ENCODE measurements around the gene CNDP2. TPM values are rescaled to one million over a fixed set of nuclear protein-coding genes. Genes with fewer than 3 reads are reported as not detected.

CNDP2 gene
- total RNA-seq, 1 experiment from 2014 or later = 57.6 TPM

DNA sequence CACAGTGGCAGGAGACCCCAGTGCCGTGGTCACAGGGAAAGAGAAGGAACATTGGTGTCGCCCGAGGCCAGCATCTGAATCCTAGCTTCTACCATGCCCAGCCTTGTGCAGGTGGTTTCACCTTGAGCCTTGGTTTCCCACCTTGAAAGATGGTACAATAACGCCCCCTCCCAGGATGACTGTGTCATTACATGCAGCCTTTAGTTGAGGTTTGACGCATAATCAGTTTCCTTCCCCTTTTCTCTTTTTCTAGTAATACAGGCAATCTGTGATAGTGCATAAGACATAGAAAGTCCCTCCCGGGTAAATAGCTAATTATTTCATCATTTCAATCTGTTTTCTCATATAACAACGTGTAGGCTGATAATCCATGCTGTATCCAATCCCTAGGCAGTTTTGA, 71.7 kb downstream of the CNDP2 start:
- Histone ChIP-seq H3K36me3 (ENCODE audit: low read depth, low read length) (no peaks in the 10 kb centered on the region), H3K27me3 (ENCODE audit: low read length) (peaks cover 51% of the 10 kb centered on the region), H3K4me1 (ENCODE audit: insufficient read depth, low read length) (no peaks in the 10 kb centered on the region), H3K9me2 (replicated peaks; ENCODE audit: low read length) (no peaks in the 10 kb centered on the region), H3K4me3 (ENCODE audit: low read length) (no peak overlapping the region), H3K9ac (ENCODE audit: low read length) (no peak overlapping the region), H3K4me2 (ENCODE audit: low read length) (no peak overlapping the region), H3K9me3 (ENCODE audit: low read length) (0 out of 2 replicates have a peak, but pooled peaks cover 3% of the 10 kb centered on the region), H2AFZ (ENCODE audit: low read length) (no peak overlapping the region), H3K79me2 (ENCODE audit: low read length) (no peaks in the 10 kb centered on the region), H4K20me1 (ENCODE audit: low read length) (no peaks in the 10 kb centered on the region), H3K27ac (ENCODE audit: low read length) (no peak overlapping the region), H3F3A (ENCODE audit: low read length, unreplicated experiment) (no peaks in the 10 kb centered on the region)
- BruUV-seq (replicated peaks) = no TSS peak
- DNase-seq = no peak
- no peak for ATAC-seq
- ChIA-PET POLR2A (ENCODE audit: unreplicated experiment) (no interaction called here), CTCF (no interaction called here)
- intact Hi-C loops (cut with micrococcal nuclease) = no loop called here
- TF ChIP-seq CTCF (conservative IDR thresholded peaks at IDR 0.05; ENCODE audit: low read depth, low read length) (no peak), EZH2phosphoT487 (IDR thresholded peaks at IDR 0.05; ENCODE audit: borderline replicate concordance, low read length) (no peak), EZH2 (IDR thresholded peaks at IDR 0.05; ENCODE audit: low read length, unreplicated experiment) (no peak)

- Histone ChIP-seq H4K20me1 (ENCODE audit: low read length) (no peaks in the 10 kb centered on the region), H3K9me2 (replicated peaks; ENCODE audit: low read length) (no peaks in the 10 kb centered on the region), H3K9me3 (ENCODE audit: low read length) (0 out of 2 replicates have a peak, but pooled peaks cover 3% of the 10 kb centered on the region), H3K9ac (ENCODE audit: low read length) (no peak overlapping the region), H3K27me3 (ENCODE audit: low read length) (peaks cover 51% of the 10 kb centered on the region), H3K4me3 (ENCODE audit: low read length) (no peak overlapping the region), H2AFZ (ENCODE audit: low read length) (no peak overlapping the region), H3K79me2 (ENCODE audit: low read length) (no peaks in the 10 kb centered on the region), H3K27ac (ENCODE audit: low read length) (no peak overlapping the region), H3F3A (ENCODE audit: low read length, unreplicated experiment) (no peaks in the 10 kb centered on the region), H3K4me1 (ENCODE audit: insufficient read depth, low read length) (no peaks in the 10 kb centered on the region), H3K36me3 (ENCODE audit: low read depth, low read length) (no peaks in the 10 kb centered on the region), H3K4me2 (ENCODE audit: low read length) (no peak overlapping the region)
- intact Hi-C loops (cut with micrococcal nuclease) = no loop called here
- BruUV-seq (replicated peaks) = no TSS peak
- no peak for ATAC-seq
- POLR2A ChIA-PET (ENCODE audit: unreplicated experiment) = no interaction called here
- DNase-seq = no peak
- TF ChIP-seq CTCF (conservative IDR thresholded peaks at IDR 0.05; ENCODE audit: low read depth, low read length) = no peak
- no peak for TF ChIP-seq EZH2 (IDR thresholded peaks at IDR 0.05; ENCODE audit: low read length, unreplicated experiment)
- no peak for TF ChIP-seq EZH2phosphoT487 (IDR thresholded peaks at IDR 0.05; ENCODE audit: borderline replicate concordance, low read length)
- CTCF ChIA-PET = no interaction called here
These were observed 73.2 kb downstream of the CNDP2 start for GRCh38 chr18:74569401-74569800.

GRCh38 chr18:74570266-74570665, 74.1 kb downstream of the CNDP2 start:
- H3K27ac ChIP-seq (ENCODE audit: low read length) = no peak overlapping the region
- no peaks in the 10 kb centered on the region for H3K9me2 ChIP-seq (replicated peaks; ENCODE audit: low read length)
- H2AFZ ChIP-seq (ENCODE audit: low read length) = no peak overlapping the region
- peaks cover 54% of the 10 kb centered on the region for H3K27me3 ChIP-seq (ENCODE audit: low read length)
- no peak overlapping the region for H3K9ac ChIP-seq (ENCODE audit: low read length)
- H3K4me3 ChIP-seq (ENCODE audit: low read length) = no peak overlapping the region
- H3K4me2 ChIP-seq (ENCODE audit: low read length) = no peak overlapping the region
- H3K4me1 ChIP-seq (ENCODE audit: insufficient read depth, low read length) = no peaks in the 10 kb centered on the region
- POLR2A ChIA-PET (ENCODE audit: unreplicated experiment) = no interaction called here
- ATAC-seq (no peak), DNase-seq (no peak)
- no peaks in the 10 kb centered on the region for H3K79me2 ChIP-seq (ENCODE audit: low read length)
- CTCF ChIA-PET = no interaction called here
- intact Hi-C loops (cut with micrococcal nuclease) = no loop called here
- no peak for TF ChIP-seq EZH2phosphoT487 (IDR thresholded peaks at IDR 0.05; ENCODE audit: borderline replicate concordance, low read length)
- no peak for TF ChIP-seq EZH2 (IDR thresholded peaks at IDR 0.05; ENCODE audit: low read length, unreplicated experiment)
- TF ChIP-seq CTCF (conservative IDR thresholded peaks at IDR 0.05; ENCODE audit: low read depth, low read length) = no peak
- 0 out of 2 replicates have a peak, but pooled peaks cover 3% of the 10 kb centered on the region for H3K9me3 ChIP-seq (ENCODE audit: low read length)
- H4K20me1 ChIP-seq (ENCODE audit: low read length) = no peaks in the 10 kb centered on the region
- H3F3A ChIP-seq (ENCODE audit: low read length, unreplicated experiment) = no peaks in the 10 kb centered on the region
- BruUV-seq (replicated peaks) = no TSS peak
- no peaks in the 10 kb centered on the region for H3K36me3 ChIP-seq (ENCODE audit: low read depth, low read length)
